ENCODE measurements around the gene MEGF6.

MEGF6 gene

GRCh38 chr1:3646596-3646995 lies 35.3 kb upstream of the MEGF6 start:
- DNase-seq, result no peak

GRCh38 chr1:3645666-3646355 lies 34.5 kb upstream of the MEGF6 start:
- DNase-seq, result no peak

- no peak for DNase-seq
These were observed 33.9 kb upstream of the MEGF6 start for GRCh38 chr1:3645247-3645646.

GRCh38 chr1:3644273-3644672 lies 33.0 kb upstream of the MEGF6 start:
- no peak for DNase-seq

GRCh38 chr1:3642919-3643675 lies 31.8 kb upstream of the MEGF6 start:
- no peak for DNase-seq

GRCh38 chr1:3641816-3642215 lies 30.5 kb upstream of the MEGF6 start:
- no peak for DNase-seq

- no peak for DNase-seq
These were observed 29.9 kb upstream of the MEGF6 start for GRCh38 chr1:3641046-3641760.

GRCh38 chr1:3640121-3640837 lies 29.0 kb upstream of the MEGF6 start:
- DNase-seq, result no peak

GRCh38 chr1:3639397-3639911 lies 28.1 kb upstream of the MEGF6 start:
- DNase-seq, result no peak

GRCh38 chr1:3638676-3639075 lies 27.4 kb upstream of the MEGF6 start:
- DNase-seq, result no peak

- DNase-seq, result no peak
These were observed 26.7 kb upstream of the MEGF6 start for GRCh38 chr1:3638027-3638426.

GRCh38 chr1:3636531-3636930 lies 25.2 kb upstream of the MEGF6 start:
- DNase-seq, result no peak

- DNase-seq, result no peak
These were observed 24.8 kb upstream of the MEGF6 start for GRCh38 chr1:3636080-3636479.

GRCh38 chr1:3634059-3634800 lies 22.9 kb upstream of the MEGF6 start:
- no peak for DNase-seq

GRCh38 chr1:3633344-3634058 lies 22.2 kb upstream of the MEGF6 start:
- DNase-seq, result no peak

- DNase-seq, result no peak
These were observed 21.5 kb upstream of the MEGF6 start for GRCh38 chr1:3632716-3633343.

- DNase-seq, result no peak
These were observed 21.0 kb upstream of the MEGF6 start for GRCh38 chr1:3632298-3632697.

- DNase-seq, result no peak
These were observed 20.3 kb upstream of the MEGF6 start for GRCh38 chr1:3631320-3632260.

All from amygdala (tissue), 56 donors.